IPS DF 4.7 (cell line): ENCODE results near the gene NBEA.

Source experiments
- DNase-seq: peaks from one replicate; pipeline ENCODE4 v3.0.0-alpha.2; 2013; ENCODE audit warnings: low spot score; ENCODE audit errors: extremely low read depth

Gene NBEA

GRCh38 chr13:35702316-35702715, 760.2 kb downstream of the NBEA start:
- DNase-seq: no peak

- no peak for DNase-seq
Observed at GRCh38 chr13:35703061-35703460, 761.0 kb downstream of the NBEA start.

GRCh38 chr13:35704331-35704730, 762.3 kb downstream of the NBEA start:
- no peak for DNase-seq

- DNase-seq: no peak
Observed at GRCh38 chr13:35706281-35706680, 764.2 kb downstream of the NBEA start.

- DNase-seq: no peak
Observed at GRCh38 chr13:35706721-35707120, 764.7 kb downstream of the NBEA start.

GRCh38 chr13:35711909-35712308, 769.8 kb downstream of the NBEA start:
- DNase-seq: no peak

GRCh38 chr13:35712907-35713761, 771.1 kb downstream of the NBEA start:
- DNase-seq: no peak

GRCh38 chr13:35714121-35714520, 772.1 kb downstream of the NBEA start:
- no peak for DNase-seq

GRCh38 chr13:35714588-35715377, 772.7 kb downstream of the NBEA start:
- DNase-seq: no peak

GRCh38 chr13:35716186-35716585, 774.1 kb downstream of the NBEA start:
- DNase-seq: no peak

GRCh38 chr13:35716729-35717128, 774.7 kb downstream of the NBEA start:
- no peak for DNase-seq

- DNase-seq: no peak
Observed at GRCh38 chr13:35718084-35718483, 776.0 kb downstream of the NBEA start.

GRCh38 chr13:35720290-35720689, 778.2 kb downstream of the NBEA start:
- DNase-seq: no peak

- peak; percentile 33 for DNase-seq
Observed at GRCh38 chr13:35720690-35721554, 778.9 kb downstream of the NBEA start.
